K562 (cell line): ENCODE measurements around the gene VIPR2. TPM values are rescaled to one million over a fixed set of nuclear protein-coding genes. Genes with fewer than 3 reads are reported as not detected.

ENCODE experiments used
- ATAC-seq: fragments of 200-7000 bp; cut with Tn5 transposase; 3 replicates; pipeline ENCODE4 v1.9.1; 2020; ENCODE audit warnings: moderate library complexity
- BruUV-seq: library from RNA; stranded (reverse); fragments of 400-500 nt; replicated peaks from 2 replicates; lab custom pipeline; 2021; lab: Mats Ljungman, UMichigan
- CTCF ChIA-PET: fragments of 300-600 bp; formaldehyde crosslinking; extraction: SDS; loops from one replicate; lab custom pipeline; 2021; ENCODE audit warnings: low intra/inter-chr PET ratio; lab: Yijun Ruan, JAX
- POLR2A ChIA-PET: fragments of 300-600, 350-650 bp; sonication (Branson Sonifier 250); formaldehyde crosslinking; extraction: SDS; loops from one replicate; lab custom pipeline; 2021; ENCODE audit warnings: antibody characterized with exemption, inconsistent platforms; lab: Yijun Ruan, JAX
- DNase-seq, 4 experiments: peaks; one replicate each; pipeline versions ENCODE4 v3.0.0 to v3.0.0-alpha.2; 2011 to 2018; ENCODE audit warnings: low spot score in 3 of 4, mixed read lengths in 3 of 4; ENCODE audit errors: extremely low read depth in 1 of 4
- FAIRE-seq: peaks from 2 replicates; lab custom pipeline; 2011; peaks lifted over from hg19 to GRCh38; lab: Jason Lieb, UNC
- H2AFZ ChIP-seq: 2 replicates; pipeline ENCODE4 v1.6.0; 2011; ENCODE audit warnings: low read depth, low read length, control low read depth, inconsistent platforms
- H3K27ac ChIP-seq: fragments of 200-600 bp; 3 replicates; pipeline ENCODE4 v1.8.0; 2011; ENCODE audit warnings: low read depth, mild to moderate bottlenecking, control low read depth, inconsistent platforms, low read length, moderate library complexity, mixed read lengths; ENCODE audit errors: extremely low read depth
- H3K27me3 ChIP-seq, 2 experiments: fragments of 300-600 bp in 1 of 2; 2 replicates in 1 of 2; 3 replicates in 1 of 2; pipeline versions ENCODE4 v1.6.0 to v1.8.0; 2011; ENCODE audit warnings: inconsistent platforms in 2 of 2, low read length in 2 of 2, mild to moderate bottlenecking in 1 of 2, mixed read lengths in 1 of 2, moderate library complexity in 1 of 2; ENCODE audit not compliant: control insufficient read depth in 2 of 2, insufficient read depth in 2 of 2
- H3K36me3 ChIP-seq: fragments of 300-600 bp; 3 replicates; pipeline ENCODE4 v1.8.0; 2011; ENCODE audit warnings: mild to moderate bottlenecking, low read length, inconsistent platforms; ENCODE audit not compliant: control insufficient read depth, insufficient read depth
- H3K4me1 ChIP-seq, 2 experiments: fragments of 200-600 bp in 1 of 2; replicated peaks in 1 of 2; 2 replicates in 1 of 2; 3 replicates in 1 of 2; pipeline versions ENCODE4 v1.5.1 to v1.8.0; 2011; ENCODE audit warnings: inconsistent platforms in 2 of 2, low read length in 2 of 2, mild to moderate bottlenecking in 1 of 2, mixed read lengths in 1 of 2, moderate library complexity in 1 of 2; ENCODE audit not compliant: control insufficient read depth in 2 of 2, insufficient read depth in 2 of 2
- H3K4me2 ChIP-seq: 2 replicates; pipeline ENCODE4 v1.6.1; 2011; ENCODE audit warnings: low read length, control low read depth, inconsistent platforms, mixed read lengths; ENCODE audit not compliant: insufficient read depth
- H3K4me3 ChIP-seq: fragments of 200-600 bp; sonication (generic), shearing (Covaris generic); 2 replicates; pipeline ENCODE4 v1.5.1; 2016; ENCODE audit warnings: control low read depth, inconsistent platforms
- H3K79me2 ChIP-seq: fragments of 200-600 bp; 3 replicates; pipeline ENCODE4 v1.8.0; 2011; ENCODE audit warnings: low read length, inconsistent platforms; ENCODE audit not compliant: control insufficient read depth, insufficient read depth
- H3K9ac ChIP-seq, 2 experiments: 2 replicates each; pipeline versions ENCODE4 v1.6.0 to v1.6.1; 2011; ENCODE audit warnings: low read depth in 2 of 2, low read length in 2 of 2, control low read depth in 1 of 2, inconsistent platforms in 1 of 2, mild to moderate bottlenecking in 1 of 2, mixed read lengths in 1 of 2; ENCODE audit not compliant: insufficient read depth in 1 of 2
- H3K9me1 ChIP-seq: one replicate; pipeline ENCODE4 v1.6.0; 2011; ENCODE audit warnings: inconsistent platforms, mild to moderate bottlenecking, low read length, moderate library complexity; ENCODE audit not compliant: control insufficient read depth, insufficient read depth
- H3K9me3 ChIP-seq: replicated peaks from 2 replicates; pipeline ENCODE4 v1.5.1; 2011; ENCODE audit warnings: low read depth, low read length, inconsistent platforms; ENCODE audit not compliant: control insufficient read depth, insufficient read depth
- H4K20me1 ChIP-seq: replicated peaks from 2 replicates; pipeline ENCODE4 v1.6.1; 2011; ENCODE audit warnings: low read length, inconsistent platforms, mixed read lengths; ENCODE audit not compliant: control insufficient read depth, insufficient read depth
- BRCA1 ChIP-seq, 2 experiments: fragments of 450-650 bp in 1 of 2; sonication (generic) in 1 of 2; formaldehyde crosslinking in 1 of 2; IDR thresholded peaks; 2 replicates each; pipeline versions ENCODE4 v1.5.0 to v1.6.1; 2017 to 2020; ENCODE audit warnings: mild to moderate bottlenecking in 1 of 2, missing genetic modification reagents in 1 of 2
- CBX3 ChIP-seq, 2 experiments: IDR thresholded peaks; 1 replicate in 1 of 2; 2 replicates in 1 of 2; pipeline ENCODE4 v1.6.1; 2012; ENCODE audit warnings: inconsistent platforms in 2 of 2, low read length in 2 of 2, borderline replicate concordance in 1 of 2, control low read depth in 1 of 2
- CBX8 ChIP-seq: fragments of 200-600 bp; sonication (generic); IDR thresholded peaks from 2 replicates; pipeline ENCODE4 v1.6.1; 2012; ENCODE audit warnings: borderline replicate concordance, mixed run types, low read depth, mild to moderate bottlenecking, moderate library complexity, mixed read lengths, low read length, control low read depth, inconsistent platforms; ENCODE audit not compliant: poor library complexity, severe bottlenecking; ENCODE audit errors: extremely low read depth
- FOXM1 ChIP-seq, 2 experiments: fragments of 450-650 bp in 1 of 2; sonication (generic) in 1 of 2; formaldehyde crosslinking in 1 of 2; IDR thresholded peaks; 2 replicates each; pipeline versions ENCODE4 v1.6.1 to v1.9.0; 2017 to 2022; ENCODE audit warnings: low read depth in 2 of 2, mild to moderate bottlenecking in 2 of 2, missing genetic modification reagents in 1 of 2, moderate library complexity in 1 of 2
- HEY1 ChIP-seq: fragments of 250-450 bp; sonication (Bioruptor Pico); IDR thresholded peaks from 2 replicates; pipeline ENCODE4 v1.5.0; 2020; ENCODE audit warnings: mild to moderate bottlenecking, moderate library complexity, borderline replicate concordance
- MAZ ChIP-seq, 2 experiments: fragments of 450-650 bp in 1 of 2; sonication (generic) in 1 of 2; formaldehyde crosslinking; IDR thresholded peaks in 1 of 2; conservative IDR thresholded peaks in 1 of 2; 2 replicates each; pipeline versions ENCODE4 v1.4.0 to v1.5.0; 2020; ENCODE audit warnings: mild to moderate bottlenecking in 1 of 2, missing genetic modification reagents in 1 of 2
- PBX2 ChIP-seq, 2 experiments: IDR thresholded peaks in 1 of 2; conservative IDR thresholded peaks in 1 of 2; 2 replicates each; pipeline ENCODE4 v1.6.1; 2016; ENCODE audit warnings: low read depth in 2 of 2, mild to moderate bottlenecking in 1 of 2, missing compliant biosample characterization in 1 of 2, missing genetic modification characterization in 1 of 2, moderate library complexity in 1 of 2
- TFE3 ChIP-seq: fragments of 450-650 bp; formaldehyde crosslinking; IDR thresholded peaks from 2 replicates; pipeline ENCODE4 v1.4.0; 2020; ENCODE audit warnings: mild to moderate bottlenecking, mixed read lengths
- ZNF197 ChIP-seq: fragments of 200-800 bp; sonication (Bioruptor generic); IDR thresholded peaks from 2 replicates; pipeline ENCODE4 v1.6.1; 2016; ENCODE audit warnings: low read depth, missing genetic modification characterization, missing compliant biosample characterization
- ZNF395 ChIP-seq: fragments of 200-800 bp; sonication (Bioruptor generic); IDR thresholded peaks from 2 replicates; pipeline ENCODE4 v1.6.1; 2017; ENCODE audit warnings: missing genetic modification characterization, missing compliant biosample characterization
- WGBS: fragments of 100-300 bp; shearing (Covaris generic); methylation state at CpG from one replicate; pipeline ENCODE4 v1.1.6; 2016; ENCODE audit warnings: low coverage, mixed read lengths; ENCODE audit not compliant: insufficient coverage; ENCODE audit errors: missing lambda C conversion rate; 5-methylcytosine and 5-hydroxymethylcytosine counted together
- in situ Hi-C: fragments of 300-500 bp; cut with MboI; formaldehyde crosslinking; loops from 4 replicates; pipeline ENCODE4 v1.15.0; 2018; ENCODE audit warnings: inconsistent platforms, mixed read lengths
- intact Hi-C: fragments of 100-400 bp; cut with micrococcal nuclease; formaldehyde crosslinking; loops from 2 replicates; pipeline ENCODE4 v1.14.2; 2022
- polyA plus RNA-seq, 8 experiments: library from polyadenylated mRNA; depleted of rRNA in 4 of 8; stranded (reverse) in 5 of 8; unstranded in 3 of 8; fragments of >200 nt; fragmentation: Nextera tagmentation in 2 of 8; fragmentation: Illumina TruSeq in 1 of 8; extraction: Ambion mirVana in 2 of 8; extraction: Trizol in 1 of 8; gene quantifications; 2 replicates each; pipeline versions ENCODE4 v1.2.1 to v1.2.3, GENCODE V29; 2011 to 2014; ENCODE audit warnings: inconsistent platforms in 1 of 8, missing spikeins in 1 of 8
- total RNA-seq, 7 experiments: library from RNA; depleted of rRNA in 6 of 7; stranded (reverse); fragments of >200 nt in 6 of 7; fragmentation: Illumina TruSeq in 2 of 7; extraction: Trizol in 2 of 7; gene quantifications; 2 replicates each; pipeline versions ENCODE4 v1.2.1 to v1.2.3, GENCODE V29; 2011 to 2021; ENCODE audit warnings: low replicate concordance in 1 of 7

Gene VIPR2
- total and polyA plus RNA-seq, 9 of the 15 experiments (the other 6 are each of a cell fraction or from before 2014, with no cell fraction given) = 0.04 TPM; not detected in 8

DNA sequence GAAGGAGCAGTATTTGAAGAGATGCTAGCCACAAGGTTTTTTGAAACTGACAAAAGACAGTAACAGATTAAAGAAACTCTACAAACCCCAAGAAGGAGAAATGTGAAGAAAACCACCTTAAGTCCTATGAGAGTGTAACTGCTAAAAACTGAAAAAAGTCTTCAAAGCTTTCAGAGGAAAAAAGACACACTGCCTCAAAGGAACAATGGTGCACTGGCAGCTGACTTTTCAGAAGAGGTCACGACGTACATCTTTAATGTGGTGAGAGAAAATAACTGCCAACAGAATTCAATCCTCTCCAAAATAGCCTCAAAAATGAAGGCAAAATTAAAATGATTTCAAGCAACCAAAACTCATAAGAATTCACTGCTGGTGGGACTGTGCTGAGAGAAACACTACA, 94.0 kb downstream of the VIPR2 start (continued):
- TF ChIP-seq TFE3 (CRISPR knock-in tag) (no peak), FOXM1 (IDR thresholded peaks at IDR 0.05; ENCODE audit: low read depth) (no peak), FOXM1 (CRISPR knock-in tag; IDR thresholded peaks at IDR 0.05; ENCODE audit: low read depth) (no peak), CBX3 (IDR thresholded peaks at IDR 0.05; ENCODE audit: borderline replicate concordance in 1 of 2, low read length in 2 of 2) (no peak)

DNA sequence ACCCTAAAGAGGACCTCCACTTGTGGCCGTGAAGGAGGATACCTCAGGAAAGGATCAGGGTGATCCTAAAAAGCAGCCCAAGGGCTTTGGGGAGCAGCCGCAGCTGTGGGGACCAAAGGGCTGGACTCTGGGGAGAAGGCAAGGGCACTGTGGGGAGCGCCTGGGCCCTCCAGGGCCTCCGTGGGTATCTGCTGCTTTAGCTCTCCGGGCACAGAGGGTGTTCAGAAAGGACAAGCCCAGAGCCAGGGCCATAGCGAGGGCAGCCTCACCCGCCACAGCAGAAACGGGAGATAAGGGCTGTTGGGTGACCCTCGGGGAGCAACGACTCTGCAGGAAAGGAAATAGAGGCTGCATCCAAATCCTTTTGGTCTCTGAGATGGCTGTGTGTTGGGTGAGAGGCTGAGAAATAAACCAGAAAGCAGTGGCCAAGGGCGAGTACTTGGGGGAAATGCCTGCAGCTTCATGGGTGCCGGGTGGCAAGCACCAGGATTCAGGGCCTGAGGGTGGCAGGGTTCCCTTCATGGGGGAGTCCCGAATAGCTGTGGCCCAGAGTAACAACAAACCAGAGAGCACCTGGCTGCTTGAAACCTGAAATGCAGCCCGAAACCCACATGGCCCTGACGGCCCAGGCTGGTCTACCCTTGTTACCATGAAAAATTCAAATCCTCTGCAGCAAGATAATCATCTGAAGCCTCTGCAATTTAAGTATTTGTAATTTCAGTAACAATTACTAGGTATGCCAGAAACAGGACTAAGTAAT, 95.2 kb downstream of the VIPR2 start:
- WGBS = 1% methylated on average over 15 of the region's 15 CpGs
- Histone ChIP-seq H3K9me1 (no peaks in the 10 kb centered on the region), H2AFZ (no peak overlapping the region), H3K4me3 (no peak overlapping the region), H3K9ac (no peak overlapping the region), H3K27me3 (peaks cover 18 to 21% of the 10 kb centered on the region in 2 experiments), H4K20me1 (no peaks in the 10 kb centered on the region), H3K79me2 (no peaks in the 10 kb centered on the region), H3K4me1 (no peaks in the 10 kb centered on the region), H3K36me3 (no peaks in the 10 kb centered on the region), H3K9me3 (no peaks in the 10 kb centered on the region), H3K4me2 (no peak overlapping the region), H3K27ac (no peak overlapping the region)
- DNase-seq (no peak), ATAC-seq (no peak), FAIRE-seq (no peak)
- CTCF ChIA-PET = no interaction called here
- POLR2A ChIA-PET = interaction anchor here (0.7 kb wide), 1 partner anchor 33 kb away, joined by 3 read pairs; no protein-coding TSS in a partner anchor
- no TSS peak for BruUV-seq
- in situ Hi-C loops (no loop called here), intact Hi-C loops (no loop called here)
- no peak for TF ChIP-seq ZNF197 (CRISPR knock-in tag)
- no peak for TF ChIP-seq BRCA1 (IDR thresholded peaks at IDR 0.05)
- no peak for TF ChIP-seq BRCA1 (CRISPR knock-in tag; IDR thresholded peaks at IDR 0.05)
- no peak for TF ChIP-seq CBX8
- TF ChIP-seq HEY1 (CRISPR knock-in tag) = no peak
- no peak for TF ChIP-seq ZNF395 (CRISPR knock-in tag)
- TF ChIP-seq PBX2 (CRISPR knock-in tag; IDR thresholded peaks at IDR 0.05; ENCODE audit: low read depth) = no peak
- TF ChIP-seq PBX2 (tag; conservative IDR thresholded peaks at IDR 0.05; ENCODE audit: low read depth) = no peak
- TF ChIP-seq MAZ (CRISPR knock-in tag; conservative IDR thresholded peaks at IDR 0.05 in 1 of 2, IDR thresholded peaks at IDR 0.05 in 1 of 2) = no peak
